ENCODE results near the gene CFAP61. TPM values are rescaled to one million over a fixed set of nuclear protein-coding genes. Genes with fewer than 3 reads are reported as not detected.

Gene CFAP61
- total and polyA plus RNA-seq, 2 experiments from 2014 or later: 1.0 TPM; not detected in 1

DNA sequence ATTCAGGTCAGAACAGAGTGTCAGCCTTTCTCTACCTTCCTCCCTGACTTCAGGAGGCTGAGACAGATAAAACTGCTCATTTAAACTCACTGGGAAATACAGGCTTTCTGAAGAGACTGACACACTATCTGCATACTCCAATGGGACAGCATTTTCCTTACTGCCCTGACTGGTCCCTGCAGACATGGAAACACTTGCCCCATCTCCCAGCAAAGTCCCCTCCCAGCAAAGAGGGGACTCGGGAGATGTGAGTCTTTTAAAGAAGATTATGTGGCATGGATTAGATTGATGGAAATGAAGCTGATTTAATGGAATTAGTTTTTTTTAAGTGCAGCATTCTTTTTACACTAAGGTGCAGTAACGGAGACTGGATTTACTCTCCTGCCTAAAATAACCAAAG is 90.8 kb downstream of the CFAP61 start:
- Histone ChIP-seq H3K4me3 (no peak overlapping the region), H3K4me2 (no peak overlapping the region), H3K27ac (no peak overlapping the region), H3K36me3 (replicated peaks; ENCODE audit: insufficient read depth, low read depth) (no peaks in the 10 kb centered on the region), H3K79me2 (no peaks in the 10 kb centered on the region), H2AFZ (no peak overlapping the region), H3K27me3 (no peaks in the 10 kb centered on the region), H3K9me3 (ENCODE audit: low read depth) (no peaks in the 10 kb centered on the region), H3K9me2 (replicated peaks; ENCODE audit: insufficient read depth) (no peaks in the 10 kb centered on the region), H3K4me1 (ENCODE audit: insufficient read depth) (no peaks in the 10 kb centered on the region), H4K20me1 (ENCODE audit: insufficient read depth, poor library complexity, severe bottlenecking) (no peaks in the 10 kb centered on the region)
- TF ChIP-seq, protein P1, sequence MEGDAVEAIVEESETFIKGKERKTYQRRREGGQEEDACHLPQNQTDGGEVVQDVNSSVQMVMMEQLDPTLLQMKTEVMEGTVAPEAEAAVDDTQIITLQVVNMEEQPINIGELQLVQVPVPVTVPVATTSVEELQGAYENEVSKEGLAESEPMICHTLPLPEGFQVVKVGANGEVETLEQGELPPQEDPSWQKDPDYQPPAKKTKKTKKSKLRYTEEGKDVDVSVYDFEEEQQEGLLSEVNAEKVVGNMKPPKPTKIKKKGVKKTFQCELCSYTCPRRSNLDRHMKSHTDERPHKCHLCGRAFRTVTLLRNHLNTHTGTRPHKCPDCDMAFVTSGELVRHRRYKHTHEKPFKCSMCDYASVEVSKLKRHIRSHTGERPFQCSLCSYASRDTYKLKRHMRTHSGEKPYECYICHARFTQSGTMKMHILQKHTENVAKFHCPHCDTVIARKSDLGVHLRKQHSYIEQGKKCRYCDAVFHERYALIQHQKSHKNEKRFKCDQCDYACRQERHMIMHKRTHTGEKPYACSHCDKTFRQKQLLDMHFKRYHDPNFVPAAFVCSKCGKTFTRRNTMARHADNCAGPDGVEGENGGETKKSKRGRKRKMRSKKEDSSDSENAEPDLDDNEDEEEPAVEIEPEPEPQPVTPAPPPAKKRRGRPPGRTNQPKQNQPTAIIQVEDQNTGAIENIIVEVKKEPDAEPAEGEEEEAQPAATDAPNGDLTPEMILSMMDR (IDR thresholded peaks at IDR 0.05; ENCODE audit: poor library complexity): no peak
- TF ChIP-seq EZH2 (IDR thresholded peaks at IDR 0.05; ENCODE audit: borderline replicate concordance) (no peak), EZH2phosphoT487 (IDR thresholded peaks at IDR 0.05; ENCODE audit: low read depth, severe bottlenecking, unreplicated experiment) (no peak)
- no peak for DNase-seq (ENCODE audit: low spot score)
- 80% methylated on average over 2 of the region's 2 CpGs for WGBS (ENCODE audit: low lambda C conversion rate, missing lambda C conversion rate)

DNA sequence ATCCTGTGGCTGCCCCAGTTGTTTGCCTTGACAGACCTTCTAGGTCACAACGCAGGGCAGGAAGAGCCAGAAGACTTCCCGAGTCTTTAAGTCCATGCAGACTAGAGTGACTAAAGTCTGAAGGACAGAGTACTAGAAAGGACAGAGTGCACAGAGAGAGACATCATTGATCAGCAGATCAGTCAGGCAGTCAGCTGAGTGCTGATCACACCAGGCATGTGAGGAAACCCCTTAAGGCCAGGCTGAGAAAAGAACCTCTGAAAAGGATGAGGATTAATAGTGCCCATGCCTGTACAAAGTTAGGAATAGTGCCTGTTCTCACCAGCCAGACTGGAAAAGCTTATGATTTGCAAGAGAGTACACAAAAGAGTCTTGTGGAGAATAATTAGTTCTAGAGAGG is 91.3 kb downstream of the CFAP61 start:
- H2AFZ ChIP-seq: no peak overlapping the region
- no peak overlapping the region for H3K4me3 ChIP-seq
- 72% methylated on average over 2 of the region's 2 CpGs for WGBS (ENCODE audit: low lambda C conversion rate, missing lambda C conversion rate)
- H3K9me3 ChIP-seq (ENCODE audit: low read depth): no peaks in the 10 kb centered on the region
- TF ChIP-seq EZH2 (IDR thresholded peaks at IDR 0.05; ENCODE audit: borderline replicate concordance): no peak
- TF ChIP-seq, protein P1 (IDR thresholded peaks at IDR 0.05; ENCODE audit: poor library complexity): no peak
- TF ChIP-seq EZH2phosphoT487 (IDR thresholded peaks at IDR 0.05; ENCODE audit: low read depth, severe bottlenecking, unreplicated experiment): no peak
- no peak overlapping the region for H3K4me2 ChIP-seq
- no peaks in the 10 kb centered on the region for H3K9me2 ChIP-seq (replicated peaks; ENCODE audit: insufficient read depth)
- DNase-seq (ENCODE audit: low spot score): no peak
- no peaks in the 10 kb centered on the region for H3K4me1 ChIP-seq (ENCODE audit: insufficient read depth)
- no peaks in the 10 kb centered on the region for H3K36me3 ChIP-seq (replicated peaks; ENCODE audit: insufficient read depth, low read depth)
- no peaks in the 10 kb centered on the region for H4K20me1 ChIP-seq (ENCODE audit: insufficient read depth, poor library complexity, severe bottlenecking)
- no peak overlapping the region for H3K27ac ChIP-seq
- H3K27me3 ChIP-seq: no peaks in the 10 kb centered on the region
- no peaks in the 10 kb centered on the region for H3K79me2 ChIP-seq

DNA sequence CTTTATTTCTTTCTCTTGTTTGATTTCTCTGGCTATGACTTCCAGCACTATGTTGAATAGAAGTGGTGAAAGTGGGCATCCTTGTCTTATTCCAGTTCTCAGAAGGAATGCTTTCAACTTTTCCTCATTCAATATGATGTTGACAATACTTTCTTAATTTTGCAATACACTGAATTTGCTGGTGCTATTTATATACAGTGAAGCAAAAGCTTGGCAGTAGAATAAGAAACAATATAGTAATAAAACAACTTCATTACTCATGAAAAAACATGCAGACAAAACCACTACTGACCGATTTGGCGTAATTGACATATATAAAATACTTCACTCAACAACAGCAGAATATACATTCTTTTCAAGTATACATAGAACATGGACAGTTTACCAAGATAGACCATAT is 96.4 kb downstream of the CFAP61 start:
- 83% methylated on average over 2 of the region's 2 CpGs for WGBS (ENCODE audit: low lambda C conversion rate, missing lambda C conversion rate)
- DNase-seq (ENCODE audit: low spot score): no peak
- Histone ChIP-seq H3K36me3 (replicated peaks; ENCODE audit: insufficient read depth, low read depth) (no peaks in the 10 kb centered on the region), H3K4me2 (no peak overlapping the region), H3K79me2 (no peaks in the 10 kb centered on the region), H3K4me3 (no peak overlapping the region), H3K9me2 (replicated peaks; ENCODE audit: insufficient read depth) (no peaks in the 10 kb centered on the region), H3K4me1 (ENCODE audit: insufficient read depth) (no peaks in the 10 kb centered on the region), H2AFZ (no peak overlapping the region), H3K9me3 (ENCODE audit: low read depth) (no peaks in the 10 kb centered on the region), H3K27ac (no peak overlapping the region), H4K20me1 (ENCODE audit: insufficient read depth, poor library complexity, severe bottlenecking) (no peaks in the 10 kb centered on the region), H3K27me3 (no peaks in the 10 kb centered on the region)
- TF ChIP-seq EZH2 (IDR thresholded peaks at IDR 0.05; ENCODE audit: borderline replicate concordance) (no peak), EZH2phosphoT487 (IDR thresholded peaks at IDR 0.05; ENCODE audit: low read depth, severe bottlenecking, unreplicated experiment) (no peak)
- TF ChIP-seq, protein P1 (IDR thresholded peaks at IDR 0.05; ENCODE audit: poor library complexity): no peak

DNA sequence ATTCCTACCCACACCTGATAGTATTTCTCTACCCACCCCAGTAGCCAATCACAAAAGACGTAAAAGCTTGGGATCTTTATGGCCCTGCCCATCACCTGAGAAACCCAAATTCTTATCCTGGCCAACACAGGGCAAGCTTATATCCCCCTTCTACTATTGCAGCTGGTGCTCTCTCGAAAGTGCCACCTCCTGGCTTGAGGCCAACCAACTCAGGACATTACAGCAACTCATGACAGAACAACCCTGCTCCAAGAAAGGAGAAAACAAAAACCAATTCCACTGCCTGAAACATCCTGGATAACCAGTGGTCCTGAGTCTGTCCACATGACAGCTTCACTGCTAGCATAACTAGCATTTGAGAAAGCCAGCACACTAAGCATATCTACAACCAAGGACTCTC is 97.9 kb downstream of the CFAP61 start:
- H3K27ac ChIP-seq: no peak overlapping the region
- no peaks in the 10 kb centered on the region for H4K20me1 ChIP-seq (ENCODE audit: insufficient read depth, poor library complexity, severe bottlenecking)
- H3K4me2 ChIP-seq: no peak overlapping the region
- no peaks in the 10 kb centered on the region for H3K36me3 ChIP-seq (replicated peaks; ENCODE audit: insufficient read depth, low read depth)
- DNase-seq (ENCODE audit: low spot score): no peak
- no peak overlapping the region for H3K4me3 ChIP-seq
- no peaks in the 10 kb centered on the region for H3K79me2 ChIP-seq
- H3K4me1 ChIP-seq (ENCODE audit: insufficient read depth): no peaks in the 10 kb centered on the region
- TF ChIP-seq, protein P1 (IDR thresholded peaks at IDR 0.05; ENCODE audit: poor library complexity): no peak
- no peak for TF ChIP-seq EZH2phosphoT487 (IDR thresholded peaks at IDR 0.05; ENCODE audit: low read depth, severe bottlenecking, unreplicated experiment)
- no peak for TF ChIP-seq EZH2 (IDR thresholded peaks at IDR 0.05; ENCODE audit: borderline replicate concordance)
- H3K9me2 ChIP-seq (replicated peaks; ENCODE audit: insufficient read depth): no peaks in the 10 kb centered on the region
- H3K27me3 ChIP-seq: no peaks in the 10 kb centered on the region
- 86% methylated on average over 2 of the region's 2 CpGs for whole genome bisulfite sequencing (ENCODE audit: low lambda C conversion rate, missing lambda C conversion rate)
- H2AFZ ChIP-seq: no peak overlapping the region
- no peaks in the 10 kb centered on the region for H3K9me3 ChIP-seq (ENCODE audit: low read depth)
